GM12878 (cell line): ENCODE data around the gene NMUR1. TPM values are rescaled to one million over a fixed set of nuclear protein-coding genes. Genes with fewer than 3 reads are reported as not detected.

ENCODE experiments used
- ATAC-seq: fragments of 200-7000 bp; cut with Tn5 transposase; 3 replicates; pipeline ENCODE4 v1.9.1; 2020; ENCODE audit warnings: mild to moderate bottlenecking, moderate library complexity
- BruUV-seq: library from RNA; stranded (reverse); fragments of 400-500 nt; replicated peaks from 2 replicates; lab custom pipeline; 2021; lab: Mats Ljungman, UMichigan
- CTCF ChIA-PET: fragments of 300-600 bp; sonication (Branson Sonifier 250); formaldehyde crosslinking; extraction: SDS; loops from one replicate; lab custom pipeline; 2021; ENCODE audit warnings: inconsistent platforms; lab: Yijun Ruan, JAX
- POLR2A ChIA-PET: fragments of 350-600 bp; formaldehyde crosslinking; extraction: SDS; loops from one replicate; lab custom pipeline; 2021; ENCODE audit warnings: inconsistent platforms; lab: Charles Lee
- RAD21 ChIA-PET: fragments of 300-600 bp; sonication (Branson Sonifier 250); formaldehyde crosslinking; loops from one replicate; lab custom pipeline; 2023; ENCODE audit warnings: antibody characterized with exemption; ENCODE audit not compliant: unreplicated experiment; lab: Charles Lee
- SMC1A ChIA-PET: fragments of 300-600 bp; sonication (Branson Sonifier 250); formaldehyde crosslinking; loops from one replicate; lab custom pipeline; 2023; ENCODE audit not compliant: unreplicated experiment, uncharacterized antibody; lab: Charles Lee
- DNase-seq: peaks from one replicate; pipeline ENCODE4 v3.0.0-alpha.2; 2011; ENCODE audit warnings: low read depth, low spot score
- FAIRE-seq: peaks from 3 replicates; lab custom pipeline; 2011; peaks lifted over from hg19 to GRCh38; lab: Jason Lieb, UNC
- H2AFZ ChIP-seq: 2 replicates; pipeline ENCODE4 v1.6.0; 2011; ENCODE audit warnings: low read depth, low read length, control low read depth; ENCODE audit not compliant: control insufficient read depth
- H3K27ac ChIP-seq: 2 replicates; pipeline ENCODE4 v1.5.1; 2011; ENCODE audit warnings: control low read depth; ENCODE audit not compliant: control insufficient read depth, insufficient read depth
- H3K27me3 ChIP-seq, 2 experiments: replicated peaks in 1 of 2; 2 replicates each; pipeline versions ENCODE4 v1.6.0 to v1.6.1; 2011; ENCODE audit warnings: low read length in 1 of 2; ENCODE audit not compliant: control insufficient read depth in 2 of 2, insufficient read depth in 2 of 2
- H3K36me3 ChIP-seq, 2 experiments: 2 replicates each; pipeline ENCODE4 v1.5.1; 2011; ENCODE audit warnings: low read length in 1 of 2; ENCODE audit not compliant: control insufficient read depth in 2 of 2, insufficient read depth in 2 of 2
- H3K4me1 ChIP-seq: 2 replicates; pipeline ENCODE4 v1.6.1; 2011; ENCODE audit warnings: mild to moderate bottlenecking, low read length, moderate library complexity, mixed read lengths; ENCODE audit not compliant: control insufficient read depth, insufficient read depth
- H3K4me2 ChIP-seq: 2 replicates; pipeline ENCODE4 v1.6.0; 2011; ENCODE audit warnings: control low read depth; ENCODE audit not compliant: control insufficient read depth, insufficient read depth
- H3K4me3 ChIP-seq: fragments of 200-600 bp; sonication (generic); 2 replicates; pipeline ENCODE4 v1.5.1; 2016
- H3K79me2 ChIP-seq: 2 replicates; pipeline ENCODE4 v1.6.0; 2011; ENCODE audit warnings: low read length; ENCODE audit not compliant: control insufficient read depth, insufficient read depth
- H3K9ac ChIP-seq: 2 replicates; pipeline ENCODE4 v1.8.0; 2011; ENCODE audit warnings: low read length, control low read depth, mixed read lengths; ENCODE audit not compliant: control insufficient read depth, insufficient read depth
- H3K9me3 ChIP-seq: replicated peaks from 3 replicates; pipeline ENCODE4 v1.5.1; 2011; ENCODE audit warnings: mild to moderate bottlenecking, low read length; ENCODE audit not compliant: control insufficient read depth, insufficient read depth
- H4K20me1 ChIP-seq: 2 replicates; pipeline ENCODE4 v1.6.0; 2011; ENCODE audit not compliant: control insufficient read depth, insufficient read depth
- CEBPB ChIP-seq, 2 experiments: fragments of 150-350 bp in 1 of 2; IDR thresholded peaks; 2 replicates each; pipeline ENCODE4 v1.6.1; 2012 to 2014; ENCODE audit warnings: low read depth in 2 of 2, low read length in 2 of 2, borderline replicate concordance in 1 of 2, inconsistent platforms in 1 of 2
- IKZF2 ChIP-seq, 2 experiments: fragments of 450-650 bp; IDR thresholded peaks; 2 replicates each; pipeline ENCODE4 v1.6.1; 2017; ENCODE audit warnings: mild to moderate bottlenecking in 2 of 2, moderate library complexity in 2 of 2
- KLF5 ChIP-seq: fragments of 450-650 bp; IDR thresholded peaks from 2 replicates; pipeline ENCODE4 v1.6.1; 2014; ENCODE audit warnings: mild to moderate bottlenecking; ENCODE audit not compliant: partially characterized antibody
- PRDM15 ChIP-seq: fragments of 450-650 bp; formaldehyde crosslinking; IDR thresholded peaks from 2 replicates; pipeline ENCODE4 v1.4.0; 2020; ENCODE audit warnings: mild to moderate bottlenecking, moderate library complexity
- RELA ChIP-seq: fragments of 450-650 bp; IDR thresholded peaks from 2 replicates; pipeline ENCODE4 v1.8.0; 2014; ENCODE audit warnings: borderline replicate concordance; ENCODE audit not compliant: partially characterized antibody
- SMARCA5 ChIP-seq: fragments of 450-650 bp; IDR thresholded peaks from 2 replicates; pipeline ENCODE4 v1.6.1; 2017; ENCODE audit warnings: mild to moderate bottlenecking
- ZBTB40 ChIP-seq: fragments of 450-650 bp; IDR thresholded peaks from 2 replicates; pipeline ENCODE4 v1.6.1; 2016; ENCODE audit warnings: mild to moderate bottlenecking, moderate library complexity, borderline replicate concordance
- WGBS: methylation state at CpG from one replicate; pipeline ENCODE4 v1.1.6; 2016; ENCODE audit warnings: low lambda C conversion rate; ENCODE audit not compliant: insufficient replicate concordance, insufficient coverage; ENCODE audit errors: missing lambda C conversion rate; 5-methylcytosine and 5-hydroxymethylcytosine counted together
- in situ Hi-C: fragments of 300-500 bp; cut with MboI; formaldehyde crosslinking; loops from 9 replicates; pipeline ENCODE4 v1.14.3; 2018; ENCODE audit warnings: mixed read lengths
- intact Hi-C: fragments of 100-400 bp; cut with micrococcal nuclease; formaldehyde crosslinking; loops from one replicate; pipeline ENCODE4 v1.14.2; 2022; ENCODE audit not compliant: unreplicated experiment
- polyA plus RNA-seq, 11 experiments: library from polyadenylated mRNA; depleted of rRNA in 4 of 11; unstranded in 6 of 11; stranded (reverse) in 5 of 11; fragments of >200 nt; fragmentation: Nextera tagmentation in 4 of 11; fragmentation: Illumina TruSeq in 1 of 11; extraction: Ambion mirVana in 4 of 11; extraction: Trizol in 1 of 11; gene quantifications; 1 replicate in 1 of 11; 2 replicates in 10 of 11; pipeline versions ENCODE4 v1.2.1 to v1.2.3, GENCODE V29; 2011 to 2016; ENCODE audit warnings: inconsistent platforms in 2 of 11, missing spikeins in 2 of 11, low read depth in 1 of 11
- total RNA-seq, 4 experiments: library from RNA; depleted of rRNA in 3 of 4; stranded (reverse); fragments of >200 nt in 3 of 4; fragmentation: Illumina TruSeq in 1 of 4; extraction: Trizol in 1 of 4; gene quantifications; 2 replicates each; pipeline versions ENCODE4 v1.2.1 to v1.2.3, GENCODE V29; 2013 to 2021
- TF ChIP-seq, protein P1 (sequence below): fragments of 450-650 bp; conservative IDR thresholded peaks from 2 replicates; pipeline ENCODE4 v1.6.1; 2017; ENCODE audit warnings: mild to moderate bottlenecking, moderate library complexity

NMUR1 gene
- total and polyA plus RNA-seq, 10 of the 15 experiments (the other 5 are each of a cell fraction or from before 2014, with no cell fraction given), result under 0.01 to 0.08 (median 0.02) TPM; not detected in 5

GRCh38 chr2:231514225-231514950, 15.9 kb downstream of the NMUR1 start (continued):
- TF ChIP-seq PRDM15 (CRISPR knock-in tag) (no peak), KLF5 (no peak), CEBPB (IDR thresholded peaks at IDR 0.05; ENCODE audit: borderline replicate concordance in 1 of 2, low read depth in 2 of 2, low read length in 2 of 2) (no peak; a peak in 1 of 4 replicates)

DNA sequence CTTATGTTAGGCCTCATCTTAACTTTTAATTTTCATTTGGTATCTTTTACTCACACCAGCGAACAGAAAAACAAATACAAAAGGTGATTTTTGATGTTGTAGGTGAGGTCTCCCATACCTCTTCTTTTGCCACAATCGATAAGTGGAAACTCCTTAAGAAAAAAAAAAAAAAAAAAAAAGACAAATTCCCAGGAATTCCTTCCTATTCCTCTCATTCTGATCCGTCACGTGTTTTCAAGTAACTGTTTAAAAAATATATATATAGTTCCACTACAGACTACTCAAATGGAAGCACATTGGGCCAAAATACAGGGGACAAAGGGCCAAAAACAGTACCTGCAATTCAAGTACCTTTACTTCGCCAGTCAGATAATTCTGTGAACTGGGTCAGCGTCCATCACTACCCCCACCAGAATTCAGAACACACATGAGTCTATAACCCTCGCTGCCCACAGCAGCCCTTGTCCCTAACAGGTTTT, 16.5 kb downstream of the NMUR1 start:
- ChIA-PET SMC1A (interaction anchor here (1.1 to 2.0 kb wide), 4 partner anchors 8 to 45 kb away, joined by 3 to 8 read pairs (median 4); no protein-coding TSS in a partner anchor), POLR2A (interaction anchor here (0.5 to 2.5 kb wide), 4 partner anchors 21 to 91 kb away, joined by 3 to 12 read pairs (median 4); partner anchors contain the start of gene NCL), CTCF (interaction anchor here (0.7 to 2.1 kb wide), 4 partner anchors 12 to 1231 kb away, joined by 3 to 9 read pairs (median 5); no protein-coding TSS in a partner anchor), RAD21 (interaction anchor here (1.0 to 2.0 kb wide), 3 partner anchors 31 to 201 kb away, joined by 3 to 5 read pairs (median 5); no protein-coding TSS in a partner anchor)
- 10% methylated on average over 6 of the region's 7 CpGs for WGBS
- H3K4me2 ChIP-seq, result peak overlapping the region; percentile 91
- H3K4me3 ChIP-seq, result peak overlapping the region; percentile 91
- peaks cover 9% of the 10 kb centered on the region for H3K79me2 ChIP-seq
- no peak for DNase-seq
- no peak for FAIRE-seq
- no peak for ATAC-seq
- H3K4me1 ChIP-seq, result peaks cover 9% of the 10 kb centered on the region
- H3K9ac ChIP-seq, result peak overlapping the region; percentile 95
- in situ Hi-C loops (no loop called here), intact Hi-C loops (no loop called here)
- H2AFZ ChIP-seq, result peak overlapping the region; percentile 98
- H3K9me3 ChIP-seq, result no peaks in the 10 kb centered on the region; the same call in 2 of the 3 replicates
- H4K20me1 ChIP-seq, result no peaks in the 10 kb centered on the region
- no peaks in the 10 kb centered on the region; a peak in 1 of 4 replicates for H3K36me3 ChIP-seq
- TSS peak; percentile 94 for BruUV-seq
- no peaks in the 10 kb centered on the region for H3K27me3 ChIP-seq
- H3K27ac ChIP-seq, result peak overlapping the region; percentile 82
- TF ChIP-seq, protein P1, sequence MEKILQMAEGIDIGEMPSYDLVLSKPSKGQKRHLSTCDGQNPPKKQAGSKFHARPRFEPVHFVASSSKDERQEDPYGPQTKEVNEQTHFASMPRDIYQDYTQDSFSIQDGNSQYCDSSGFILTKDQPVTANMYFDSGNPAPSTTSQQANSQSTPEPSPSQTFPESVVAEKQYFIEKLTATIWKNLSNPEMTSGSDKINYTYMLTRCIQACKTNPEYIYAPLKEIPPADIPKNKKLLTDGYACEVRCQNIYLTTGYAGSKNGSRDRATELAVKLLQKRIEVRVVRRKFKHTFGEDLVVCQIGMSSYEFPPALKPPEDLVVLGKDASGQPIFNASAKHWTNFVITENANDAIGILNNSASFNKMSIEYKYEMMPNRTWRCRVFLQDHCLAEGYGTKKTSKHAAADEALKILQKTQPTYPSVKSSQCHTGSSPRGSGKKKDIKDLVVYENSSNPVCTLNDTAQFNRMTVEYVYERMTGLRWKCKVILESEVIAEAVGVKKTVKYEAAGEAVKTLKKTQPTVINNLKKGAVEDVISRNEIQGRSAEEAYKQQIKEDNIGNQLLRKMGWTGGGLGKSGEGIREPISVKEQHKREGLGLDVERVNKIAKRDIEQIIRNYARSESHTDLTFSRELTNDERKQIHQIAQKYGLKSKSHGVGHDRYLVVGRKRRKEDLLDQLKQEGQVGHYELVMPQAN, result peak; percentile 70; the same call in 1 of the 2 replicates
- TF ChIP-seq RELA (peak; percentile 44), IKZF2 (IDR thresholded peaks at IDR 0.05) (peak in 1 of 2 experiments; percentile 63; a peak in 2 of 4 replicates), ZBTB40 (peak; percentile 32; the same call in 1 of the 2 replicates), SMARCA5 (peak; percentile 35; the same call in 1 of the 2 replicates)
